GM19397 (cell line): ENCODE data around the gene PHOSPHO1.

Experiments
- ATAC-seq: cut with Tn5 transposase; IDR thresholded peaks from one replicate; pipeline ENCODE4 v1.9.1; 2021; ENCODE audit warnings: mild to moderate bottlenecking, moderate library complexity; ENCODE audit not compliant: unreplicated experiment

Gene PHOSPHO1

GRCh38 chr17:49244839-49245238, 14.3 kb upstream of the PHOSPHO1 start:
- ATAC-seq: no peak

- ATAC-seq: no peak
Measured at GRCh38 chr17:49242813-49243212, 12.2 kb upstream of the PHOSPHO1 start.

GRCh38 chr17:49241692-49242397, 11.3 kb upstream of the PHOSPHO1 start:
- no peak for ATAC-seq

- no peak for ATAC-seq
Measured at GRCh38 chr17:49241040-49241439, 10.5 kb upstream of the PHOSPHO1 start.

- ATAC-seq: no peak
Measured at GRCh38 chr17:49240619-49241018, 10.0 kb upstream of the PHOSPHO1 start.

- ATAC-seq: no peak
Measured at GRCh38 chr17:49239963-49240362, 9.4 kb upstream of the PHOSPHO1 start.

GRCh38 chr17:49235896-49236295, 5.3 kb upstream of the PHOSPHO1 start:
- ATAC-seq: no peak

GRCh38 chr17:49234509-49235080, 4.0 kb upstream of the PHOSPHO1 start:
- no peak for ATAC-seq

GRCh38 chr17:49231563-49231894, 942 bp upstream of the PHOSPHO1 start:
- no peak for ATAC-seq

- ATAC-seq: no peak
Measured at GRCh38 chr17:49229805-49230600, 584 bp downstream of the PHOSPHO1 start.

GRCh38 chr17:49229076-49229804, 1.3 kb downstream of the PHOSPHO1 start:
- ATAC-seq: no peak

- no peak for ATAC-seq
Measured at GRCh38 chr17:49227436-49228261, 2.9 kb downstream of the PHOSPHO1 start.

- no peak for ATAC-seq
Measured at GRCh38 chr17:49226771-49227435, 3.7 kb downstream of the PHOSPHO1 start.

GRCh38 chr17:49225554-49226236, 4.9 kb downstream of the PHOSPHO1 start:
- ATAC-seq: no peak

GRCh38 chr17:49224997-49225337, 5.6 kb downstream of the PHOSPHO1 start:
- no peak for ATAC-seq

- no peak for ATAC-seq
Measured at GRCh38 chr17:49224198-49224996, 6.2 kb downstream of the PHOSPHO1 start.

GRCh38 chr17:49223517-49224197, 6.9 kb downstream of the PHOSPHO1 start:
- ATAC-seq: no peak

- ATAC-seq: no peak
Measured at GRCh38 chr17:49223168-49223516, 7.4 kb downstream of the PHOSPHO1 start.
